Adipose tissue (tissue), 3 donors: ENCODE data around the gene TPPP3. TPM values are rescaled to one million over a fixed set of nuclear protein-coding genes. Genes with fewer than 3 reads are reported as not detected.

Experiments used
- H3K27ac ChIP-seq: one replicate; pipeline ENCODE4 v1.5.1; 2013; ENCODE audit warnings: low read depth, low read length
- WGBS, 3 donors: extraction: QIAGEN DNeasy Blood & Tissue Kit; methylation state at CpG; one replicate each; pipeline ENCODE4 v1.1.7; 2013; 5-methylcytosine and 5-hydroxymethylcytosine counted together
- polyA plus RNA-seq, 3 donors: library from polyadenylated mRNA; stranded (reverse); fragments of 200-250 nt; gene quantifications; one replicate each; pipeline ENCODE4 v1.2.3, GENCODE V29; 2013
- donor health status: healthy with polysubstance abuse.
- donor health status: Bipolar disorder and iron deficiency.
- donor health status: healthy.

TPPP3 gene
- polyA plus RNA-seq, 3 donors: 11.1 to 33.7 (median 16.8) TPM

DNA sequence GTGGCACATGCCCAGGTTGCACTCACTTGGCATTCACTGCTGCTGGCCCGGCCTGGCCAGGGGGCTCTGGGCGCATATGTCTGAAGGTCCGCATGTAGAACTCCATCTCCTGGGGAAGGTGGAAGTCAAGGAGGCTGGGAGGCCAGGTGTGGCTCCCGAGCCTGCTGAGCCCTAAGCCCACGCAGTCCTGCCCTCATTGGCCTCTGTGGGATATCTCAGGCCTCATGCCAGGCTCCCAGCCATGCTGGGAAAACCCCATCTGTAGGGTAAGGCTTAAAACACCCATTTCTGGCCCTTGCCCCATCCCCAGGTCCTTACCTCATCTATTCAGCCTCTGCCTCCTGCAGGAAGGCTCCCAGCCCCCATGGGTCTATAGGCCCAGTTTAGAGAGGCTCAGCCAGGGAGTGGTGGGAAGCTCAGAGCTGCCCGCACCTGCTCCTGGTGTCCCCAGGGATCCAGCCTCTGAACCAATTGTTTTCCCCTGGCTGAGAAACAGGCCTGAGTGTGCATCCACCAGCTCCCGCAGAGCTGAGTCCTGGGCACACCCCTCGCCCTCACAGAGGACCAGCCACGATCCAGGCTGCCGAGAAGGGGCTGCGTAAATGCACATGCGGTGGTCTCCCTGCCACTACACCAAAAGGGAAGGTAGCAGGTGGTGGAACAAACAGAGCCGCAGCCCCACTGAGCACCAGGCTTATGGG lies 2.3 kb upstream of the TPPP3 start:
- no peak overlapping the region for H3K27ac ChIP-seq

GRCh38 chr16:67395105-67395457 lies 1.8 kb upstream of the TPPP3 start:
- H3K27ac ChIP-seq: no peak overlapping the region

More for the DNA sequence above, 2.3 kb upstream of the TPPP3 start:
- WGBS, 3 donors: 44 to 81% (median 77%) methylated on average over 13 of the region's 13 CpGs

DNA sequence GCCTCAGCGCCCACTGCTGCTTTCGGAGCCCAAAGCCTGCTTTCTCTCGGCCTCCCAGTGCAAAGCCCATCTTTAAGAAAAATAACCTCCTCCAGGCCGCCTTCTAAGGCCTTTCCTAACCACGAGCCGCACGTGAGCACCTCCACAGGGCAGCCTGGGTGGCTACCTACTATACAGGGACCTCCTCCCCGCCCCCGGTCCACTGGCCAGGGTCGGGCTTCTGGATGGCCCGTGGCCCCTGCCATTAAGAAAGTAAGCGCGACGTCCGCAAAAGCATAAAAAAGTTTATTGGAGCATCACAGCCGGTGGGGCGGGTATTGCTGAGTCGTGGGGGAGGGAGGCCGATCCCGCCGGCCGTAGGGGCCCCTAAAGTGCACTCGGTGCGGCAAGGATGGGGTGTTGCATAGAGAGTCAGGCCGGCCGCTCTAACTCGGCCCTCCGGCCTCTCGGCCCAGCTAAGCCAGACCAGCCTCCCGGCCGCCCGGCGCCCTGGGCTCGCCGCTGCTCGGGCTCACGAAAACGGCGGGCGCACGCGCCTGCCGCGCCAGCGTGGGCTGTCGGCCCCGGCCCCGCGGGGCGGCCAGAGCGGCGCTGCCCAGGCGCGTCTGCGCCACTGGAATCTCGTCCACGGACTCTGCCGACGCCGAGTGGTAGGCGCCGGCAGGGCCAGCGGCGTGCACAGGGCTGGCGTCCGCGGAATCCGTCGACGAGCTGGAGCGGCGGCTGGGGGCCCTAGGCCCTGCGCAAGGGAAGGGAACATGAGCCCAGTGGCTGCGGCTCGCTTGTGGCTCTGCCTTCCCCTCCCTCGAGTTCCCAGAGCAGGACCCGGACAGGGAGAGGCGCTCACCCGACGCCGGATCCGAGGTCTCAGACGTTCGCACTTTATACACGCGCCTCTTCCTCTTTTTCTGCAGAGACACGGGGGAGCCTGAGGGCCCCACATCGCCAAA lies 1.1 kb upstream of the TPPP3 start:
- WGBS, 3 donors: 24 to 53% (median 29%) methylated on average over 87 to 88 of the region's 88 CpGs
- no peak overlapping the region for H3K27ac ChIP-seq

More at GRCh38 chr16:67395105-67395457, 1.8 kb upstream of the TPPP3 start:
- 63 to 81% (median 65%) methylated on average over 10 of the region's 10 CpGs for WGBS, 3 donors

DNA sequence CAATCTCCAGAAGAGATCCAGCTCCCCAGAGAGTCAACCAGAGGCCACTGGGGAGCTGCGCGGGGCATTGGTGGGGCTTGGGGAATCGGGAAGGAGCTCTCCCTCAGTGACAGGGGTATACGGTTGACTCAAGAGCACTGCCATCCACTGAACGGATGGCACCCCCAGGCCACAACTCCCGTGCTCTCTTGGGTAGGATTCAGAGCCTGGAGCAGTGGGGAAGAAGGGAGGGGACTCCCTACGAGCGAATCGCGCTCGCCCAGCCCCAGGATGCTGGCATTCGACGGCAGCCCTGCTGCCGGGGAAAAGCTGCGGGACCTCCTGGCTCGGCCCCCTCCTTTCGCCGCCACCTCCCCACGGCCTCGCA lies 473 bp upstream of the TPPP3 start:
- 7 to 25% (median 9%) methylated on average over 20 of the region's 20 CpGs for WGBS, 3 donors

DNA sequence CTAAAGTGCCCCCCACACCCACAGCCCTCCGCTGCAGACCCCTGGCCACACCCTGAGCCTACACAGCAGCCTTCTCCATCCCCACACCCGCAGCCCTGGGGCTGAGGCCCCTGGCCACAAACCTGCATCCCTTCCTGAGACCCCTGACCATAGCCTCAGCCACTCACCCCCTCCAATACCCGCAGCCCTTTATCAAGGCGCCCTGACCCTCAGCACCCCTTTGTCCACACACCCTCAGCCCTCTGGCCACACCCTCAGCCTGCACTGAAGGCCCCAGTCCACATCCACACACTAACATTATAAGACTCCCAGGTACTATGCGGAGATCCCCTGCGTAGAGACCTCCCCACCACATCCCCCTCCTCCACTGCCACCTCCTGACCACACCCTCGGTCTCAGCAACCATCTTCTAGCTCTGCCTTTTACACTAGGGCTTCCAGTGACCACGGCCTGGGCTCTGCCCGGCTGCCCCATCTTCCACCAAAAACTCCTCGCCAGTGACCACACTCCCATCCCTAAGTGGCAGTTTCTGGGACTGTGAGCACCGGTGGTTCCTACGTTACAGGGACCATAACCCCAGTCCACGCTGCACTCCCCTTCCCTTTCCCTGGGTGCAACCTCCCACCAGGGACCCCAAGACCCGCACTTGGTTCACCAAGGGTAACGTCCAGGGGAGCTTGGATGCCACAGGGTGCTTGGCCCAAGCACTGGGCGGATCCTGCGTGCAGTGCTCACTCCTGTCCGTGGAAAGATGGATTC lies 818 bp downstream of the TPPP3 start:
- WGBS, 3 donors: 62 to 80% (median 64%) methylated on average over 18 of the region's 18 CpGs
- no peak overlapping the region for H3K27ac ChIP-seq

More for the DNA sequence above, 473 bp upstream of the TPPP3 start:
- H3K27ac ChIP-seq: no peak overlapping the region

- 48 to 76% (median 56%) methylated on average over 12 to 15 of the region's 15 CpGs for WGBS, 3 donors
These were observed 1.6 kb downstream of the TPPP3 start for GRCh38 chr16:67391424-67392300.

GRCh38 chr16:67390816-67391423 lies 2.4 kb downstream of the TPPP3 start:
- no peak overlapping the region for H3K27ac ChIP-seq
- WGBS, 3 donors: 82 to 94% (median 82%) methylated on average over 11 of the region's 11 CpGs

More at GRCh38 chr16:67391424-67392300, 1.6 kb downstream of the TPPP3 start:
- no peak overlapping the region for H3K27ac ChIP-seq

DNA sequence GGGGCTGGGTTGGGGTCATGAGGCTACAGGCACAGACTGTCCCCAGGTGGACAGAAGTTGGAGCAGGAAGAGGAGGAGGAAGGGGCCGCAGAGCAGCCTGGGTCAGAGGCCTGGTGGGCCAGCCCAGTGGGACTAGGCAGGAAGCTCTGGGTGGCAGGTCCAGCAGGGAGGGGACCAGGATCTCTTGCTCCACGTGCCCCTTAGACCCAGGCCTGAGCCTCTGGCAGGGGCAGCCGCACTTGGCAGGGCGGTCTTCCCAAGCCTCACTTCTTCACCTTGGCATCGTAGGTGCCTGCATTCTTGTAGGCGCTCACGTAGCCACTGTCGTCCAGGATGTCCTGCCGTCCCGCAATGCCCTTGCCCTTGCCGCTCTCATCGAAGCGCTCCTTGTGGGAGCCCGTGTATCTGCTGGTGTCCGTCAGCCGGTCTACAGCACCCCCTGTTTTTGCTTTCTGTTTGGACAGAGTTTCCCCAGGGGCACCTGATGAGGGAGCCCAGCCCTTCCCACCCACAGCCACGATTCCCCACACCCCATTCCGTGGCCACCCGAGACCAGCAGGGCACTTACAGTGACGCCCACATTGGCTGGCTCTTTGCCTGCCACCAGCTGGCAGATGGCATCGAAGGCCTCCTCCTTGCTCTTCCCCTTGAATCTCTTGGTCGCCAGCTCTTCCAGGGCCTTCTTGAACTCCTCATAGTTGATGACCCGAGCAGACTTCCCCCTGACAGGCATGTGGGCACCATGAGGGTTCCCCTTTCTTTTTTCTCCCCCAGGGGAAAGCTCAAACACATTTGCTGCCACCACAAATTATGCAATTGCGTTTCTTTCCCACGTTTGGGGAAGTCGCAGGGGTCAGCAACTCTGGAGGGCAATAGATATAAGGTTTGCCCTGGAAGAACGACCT lies 3.1 kb downstream of the TPPP3 start:
- H3K27ac ChIP-seq: no peak overlapping the region
- 62 to 90% (median 74%) methylated on average over 26 to 27 of the region's 27 CpGs for WGBS, 3 donors

GRCh38 chr16:67388591-67388990 lies 4.7 kb downstream of the TPPP3 start:
- WGBS, 3 donors: 85 to 98% (median 89%) methylated on average over 2 of the region's 2 CpGs
- no peak overlapping the region for H3K27ac ChIP-seq

- no peak overlapping the region for H3K27ac ChIP-seq
- 88 to 95% (median 93%) methylated on average over 8 of the region's 8 CpGs for WGBS, 3 donors
These were observed 5.1 kb downstream of the TPPP3 start for GRCh38 chr16:67388191-67388590.

DNA sequence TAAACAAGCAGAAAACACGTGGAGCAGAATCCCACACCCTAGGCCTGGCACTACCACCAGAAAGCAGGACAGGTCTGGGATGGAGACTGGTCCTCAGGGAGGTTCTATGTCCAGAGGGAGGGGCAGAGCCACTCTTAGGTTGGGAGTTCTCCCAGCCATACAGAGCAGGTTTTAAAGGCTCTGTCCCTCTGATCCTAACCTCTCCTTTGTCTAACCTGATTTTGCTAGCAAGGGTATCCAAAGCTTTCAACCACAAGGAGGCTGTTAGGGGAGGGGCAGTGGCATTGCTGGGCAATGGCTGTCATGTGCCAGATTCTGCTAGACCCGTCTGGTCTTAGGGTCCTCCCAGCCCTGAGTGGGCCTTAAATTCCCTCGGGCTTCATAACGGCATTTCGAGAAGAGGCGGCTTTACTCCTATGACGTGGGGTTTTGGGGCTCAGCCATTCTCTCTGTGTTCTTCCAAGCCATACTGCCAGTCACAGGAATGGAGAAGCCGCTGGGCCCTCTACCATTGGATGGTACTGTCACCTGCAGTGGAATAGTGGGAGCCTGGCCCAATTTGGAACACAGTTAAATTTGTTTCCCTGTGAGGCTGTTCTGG lies 5.7 kb downstream of the TPPP3 start:
- no peak overlapping the region for H3K27ac ChIP-seq
- WGBS, 3 donors: 83 to 90% (median 87%) methylated on average over 8 of the region's 8 CpGs

DNA sequence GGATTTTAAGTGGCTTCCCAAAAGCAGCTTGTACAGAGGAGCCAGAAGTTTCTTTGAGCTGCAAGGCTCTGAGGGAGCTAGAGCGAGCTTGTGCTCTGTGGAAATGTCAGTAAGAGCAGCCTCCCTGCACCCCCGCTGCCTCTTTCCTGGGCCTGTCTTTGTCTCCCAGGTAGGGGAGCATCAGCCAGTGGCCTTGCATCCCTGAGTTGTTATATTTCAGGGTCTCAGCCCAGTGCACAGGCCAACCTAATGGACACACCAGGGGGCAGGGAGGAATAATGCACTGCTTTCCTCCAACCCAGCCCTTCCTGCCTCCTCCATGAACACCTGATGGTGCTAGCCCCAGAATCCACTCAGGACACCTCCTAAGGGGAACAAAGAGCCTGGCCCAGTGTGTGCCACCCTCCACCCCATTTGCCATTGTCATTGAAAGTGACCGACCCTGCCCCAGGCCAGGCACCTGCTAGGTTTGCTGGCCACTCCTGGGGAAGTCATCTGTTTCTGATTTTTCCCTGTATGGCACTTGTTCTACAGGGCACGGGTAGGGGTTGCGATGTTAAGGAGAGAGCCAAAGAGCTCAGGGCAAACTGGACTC lies 6.3 kb downstream of the TPPP3 start:
- H3K27ac ChIP-seq: no peak overlapping the region
- WGBS, 3 donors: 90 to 97% (median 92%) methylated on average over 5 of the region's 5 CpGs

- no peak overlapping the region for H3K27ac ChIP-seq
- 85 to 90% (median 86%) methylated on average over 8 of the region's 8 CpGs for WGBS, 3 donors
These were observed 8.4 kb downstream of the TPPP3 start for GRCh38 chr16:67384778-67385510.

GRCh38 chr16:67383284-67383683 lies 10.0 kb downstream of the TPPP3 start:
- WGBS, 3 donors: 79 to 92% (median 82%) methylated on average over 3 of the region's 3 CpGs
- no peak overlapping the region for H3K27ac ChIP-seq

GRCh38 chr16:67378642-67379041 lies 14.7 kb downstream of the TPPP3 start:
- H3K27ac ChIP-seq: no peak overlapping the region
- WGBS, 3 donors: 66 to 77% (median 75%) methylated on average over 1 of the region's 1 CpG
